GM23338 (cell line): Measurements from ENCODE around the gene SLC16A9. TPM values are rescaled to one million over a fixed set of nuclear protein-coding genes. Genes with fewer than 3 reads are reported as not detected.

Experiments used
- ATAC-seq: fragments of 200-7000 bp; cut with Tn5 transposase; 3 replicates; pipeline ENCODE4 v1.9.1; 2020
- DNase-seq: peaks from one replicate; pipeline ENCODE4 v3.0.0-alpha.2; 2015; ENCODE audit warnings: low spot score
- H2AFZ ChIP-seq: fragments of 200-600 bp; sonication (generic); 2 replicates; pipeline ENCODE4 v1.8.0; 2016; ENCODE audit warnings: antibody characterized with exemption, mild to moderate bottlenecking, moderate library complexity
- H3F3A ChIP-seq: fragments of 200-600 bp; sonication (generic); replicated peaks from 2 replicates; pipeline ENCODE4 v1.8.0; 2017; ENCODE audit warnings: antibody characterized with exemption, mixed run types, low read depth
- H3K27ac ChIP-seq: fragments of 200-600 bp; sonication (generic); 2 replicates; pipeline ENCODE4 v1.6.1; 2016; ENCODE audit warnings: low read depth
- H3K27me3 ChIP-seq: fragments of 200-600 bp; sonication (generic); 2 replicates; pipeline ENCODE4 v1.8.0; 2016; ENCODE audit warnings: mild to moderate bottlenecking, mixed run types, moderate library complexity; ENCODE audit not compliant: insufficient read depth
- H3K36me3 ChIP-seq: fragments of 200-600 bp; sonication (generic); 2 replicates; pipeline ENCODE4 v1.8.0; 2016; ENCODE audit warnings: mild to moderate bottlenecking; ENCODE audit not compliant: insufficient read depth
- H3K4me1 ChIP-seq: fragments of 200-600 bp; sonication (generic); 2 replicates; pipeline ENCODE4 v1.8.0; 2016; ENCODE audit warnings: mild to moderate bottlenecking, moderate library complexity; ENCODE audit not compliant: insufficient read depth
- H3K4me2 ChIP-seq: fragments of 200-600 bp; sonication (generic); 2 replicates; pipeline ENCODE4 v1.7.1; 2017; ENCODE audit warnings: mixed run types
- H3K4me3 ChIP-seq: fragments of 200-600 bp; sonication (generic); 2 replicates; pipeline ENCODE4 v1.6.1; 2016; ENCODE audit warnings: mixed run types
- H3K79me2 ChIP-seq: fragments of 200-600 bp; sonication (generic); replicated peaks from 2 replicates; pipeline ENCODE4 v1.8.0; 2017; ENCODE audit warnings: mild to moderate bottlenecking; ENCODE audit not compliant: insufficient read depth
- H3K9me2 ChIP-seq: fragments of 200-600 bp; sonication (generic); 2 replicates; pipeline ENCODE4 v1.8.0; 2017; ENCODE audit not compliant: insufficient read depth
- H4K20me1 ChIP-seq: fragments of 200-600 bp; sonication (generic); replicated peaks from 2 replicates; pipeline ENCODE4 v1.8.0; 2017; ENCODE audit warnings: mild to moderate bottlenecking; ENCODE audit not compliant: insufficient read depth
- H3K27ac Mint-ChIP-seq: 2 replicates; pipeline ENCODE4 v1.8.0; 2020; ENCODE audit warnings: inconsistent platforms, mild to moderate bottlenecking, moderate library complexity, mixed read lengths
- H3K27me3 Mint-ChIP-seq: 3 replicates; pipeline ENCODE4 v1.8.0; 2022; ENCODE audit warnings: low read depth, mild to moderate bottlenecking, moderate library complexity, mixed read lengths, inconsistent platforms; ENCODE audit not compliant: insufficient read depth, poor library complexity
- H3K36me3 Mint-ChIP-seq: 3 replicates; pipeline ENCODE4 v1.8.0; 2021; ENCODE audit warnings: low read depth, mild to moderate bottlenecking, inconsistent platforms, moderate library complexity, mixed read lengths
- H3K4me1 Mint-ChIP-seq: 3 replicates; pipeline ENCODE4 v1.8.0; 2020; ENCODE audit warnings: mild to moderate bottlenecking, inconsistent platforms, mixed read lengths
- H3K4me3 Mint-ChIP-seq: 3 replicates; pipeline ENCODE4 v1.8.0; 2021; ENCODE audit warnings: moderate library complexity, mild to moderate bottlenecking, inconsistent platforms, mixed read lengths
- H3K9me3 Mint-ChIP-seq: 3 replicates; pipeline ENCODE4 v1.8.0; 2020; ENCODE audit warnings: moderate library complexity, mild to moderate bottlenecking, inconsistent platforms, mixed read lengths
- CREB1 ChIP-seq: fragments of 250-450 bp; sonication (Bioruptor Pico); IDR thresholded peaks from 2 replicates; pipeline ENCODE4 v1.5.0; 2020; ENCODE audit warnings: low read depth, mild to moderate bottlenecking, moderate library complexity
- CTCF ChIP-seq, 2 experiments: fragments of 200-600 bp in 1 of 2; sonication (generic) in 1 of 2; conservative IDR thresholded peaks; 2 replicates each; pipeline versions ENCODE4 v1.5.1 to v1.6.1; 2016 to 2017; ENCODE audit warnings: antibody characterized with exemption in 2 of 2, low read depth in 2 of 2, mild to moderate bottlenecking in 2 of 2, moderate library complexity in 1 of 2
- EZH2 ChIP-seq: fragments of 200-600 bp; sonication (generic); IDR thresholded peaks from one replicate; pipeline ENCODE4 v1.8.0; 2017; ENCODE audit warnings: antibody characterized with exemption, mild to moderate bottlenecking, low read depth; ENCODE audit not compliant: unreplicated experiment
- JUNB ChIP-seq: IDR thresholded peaks from one replicate; pipeline ENCODE4 v1.6.1; 2016; ENCODE audit warnings: antibody characterized with exemption; ENCODE audit not compliant: unreplicated experiment
- NANOG ChIP-seq: IDR thresholded peaks from 2 replicates; pipeline ENCODE4 v1.6.1; 2016; ENCODE audit warnings: antibody characterized with exemption, borderline replicate concordance
- POLR2AphosphoS5 ChIP-seq: IDR thresholded peaks from 2 replicates; pipeline ENCODE4 v1.6.1; 2016; ENCODE audit warnings: antibody characterized with exemption, low read depth
- STAT1 ChIP-seq: IDR thresholded peaks from one replicate; pipeline ENCODE4 v1.6.1; 2016; ENCODE audit warnings: antibody characterized with exemption; ENCODE audit not compliant: unreplicated experiment
- ZNF114 ChIP-seq: fragments of 250-450 bp; sonication (Bioruptor Pico); IDR thresholded peaks from 2 replicates; pipeline ENCODE4 v1.5.0; 2020; ENCODE audit warnings: mild to moderate bottlenecking, moderate library complexity
- polyA plus RNA-seq: library from polyadenylated mRNA; unstranded; fragments of >200 nt; fragmentation: Nextera tagmentation; extraction: Ambion mirVana; gene quantifications from 2 replicates; pipeline ENCODE4 v1.2.1, GENCODE V29; 2016
- total RNA-seq: library from RNA; depleted of rRNA; stranded (reverse); fragments of >200 nt; shearing (Covaris generic); gene quantifications from 2 replicates; pipeline ENCODE4 v1.2.3, GENCODE V29; 2014
- TF ChIP-seq, protein P1 (sequence below): IDR thresholded peaks from one replicate; pipeline ENCODE4 v1.6.1; 2018; ENCODE audit warnings: antibody characterized with exemption; ENCODE audit not compliant: unreplicated experiment
- TF ChIP-seq, protein P2 (sequence below): IDR thresholded peaks from 2 replicates; pipeline ENCODE4 v1.6.1; 2016; ENCODE audit warnings: antibody characterized with exemption
- TF ChIP-seq, protein P3 (sequence below): fragments of 250-450 bp; sonication (Bioruptor Pico); IDR thresholded peaks from 2 replicates; pipeline ENCODE4 v1.5.0; 2020; ENCODE audit warnings: mild to moderate bottlenecking, moderate library complexity

The SLC16A9 gene
- total and polyA plus RNA-seq, 2 experiments from 2014 or later, result 6.5 to 11.4 TPM

DNA sequence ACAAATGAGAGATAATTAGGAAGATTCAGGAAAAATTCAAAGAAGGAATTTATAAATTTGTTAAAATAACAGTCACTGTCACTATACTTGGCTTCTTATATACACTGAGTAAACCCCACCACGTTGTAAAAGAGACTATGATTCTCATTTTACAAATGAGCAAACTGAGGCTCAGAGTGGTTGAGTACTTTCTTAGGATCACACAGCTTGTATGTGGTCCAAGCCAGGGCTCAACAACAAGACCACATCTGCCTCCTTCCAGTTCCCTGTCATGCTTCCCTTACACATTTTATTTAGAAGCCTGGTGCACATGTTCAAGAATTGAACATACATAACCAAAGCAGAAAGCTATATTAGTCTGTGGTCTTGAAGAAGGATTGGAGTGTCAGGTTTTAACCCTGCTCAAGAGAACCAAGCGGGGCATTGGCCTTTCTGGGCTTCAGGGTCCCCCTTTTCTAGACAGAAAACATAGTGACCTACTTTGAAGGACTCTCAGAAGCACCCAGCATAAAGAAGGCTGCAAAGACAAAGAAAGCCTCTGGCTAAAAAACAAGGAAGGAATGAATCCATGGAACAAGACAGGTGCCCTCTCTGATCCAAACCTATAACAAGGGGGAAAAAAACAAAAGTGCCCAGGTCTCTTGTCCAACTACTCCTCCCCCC is 42.8 kb upstream of the SLC16A9 start (continued):
- TF ChIP-seq CTCF (conservative IDR thresholded peaks at IDR 0.05; ENCODE audit: low read depth in 2 of 2) (no peak), JUNB (no peak), POLR2AphosphoS5 (no peak), STAT1 (no peak), NANOG (no peak), CREB1 (CRISPR knock-in tag) (no peak), ZNF114 (CRISPR knock-in tag) (no peak)
- TF ChIP-seq, protein P1, sequence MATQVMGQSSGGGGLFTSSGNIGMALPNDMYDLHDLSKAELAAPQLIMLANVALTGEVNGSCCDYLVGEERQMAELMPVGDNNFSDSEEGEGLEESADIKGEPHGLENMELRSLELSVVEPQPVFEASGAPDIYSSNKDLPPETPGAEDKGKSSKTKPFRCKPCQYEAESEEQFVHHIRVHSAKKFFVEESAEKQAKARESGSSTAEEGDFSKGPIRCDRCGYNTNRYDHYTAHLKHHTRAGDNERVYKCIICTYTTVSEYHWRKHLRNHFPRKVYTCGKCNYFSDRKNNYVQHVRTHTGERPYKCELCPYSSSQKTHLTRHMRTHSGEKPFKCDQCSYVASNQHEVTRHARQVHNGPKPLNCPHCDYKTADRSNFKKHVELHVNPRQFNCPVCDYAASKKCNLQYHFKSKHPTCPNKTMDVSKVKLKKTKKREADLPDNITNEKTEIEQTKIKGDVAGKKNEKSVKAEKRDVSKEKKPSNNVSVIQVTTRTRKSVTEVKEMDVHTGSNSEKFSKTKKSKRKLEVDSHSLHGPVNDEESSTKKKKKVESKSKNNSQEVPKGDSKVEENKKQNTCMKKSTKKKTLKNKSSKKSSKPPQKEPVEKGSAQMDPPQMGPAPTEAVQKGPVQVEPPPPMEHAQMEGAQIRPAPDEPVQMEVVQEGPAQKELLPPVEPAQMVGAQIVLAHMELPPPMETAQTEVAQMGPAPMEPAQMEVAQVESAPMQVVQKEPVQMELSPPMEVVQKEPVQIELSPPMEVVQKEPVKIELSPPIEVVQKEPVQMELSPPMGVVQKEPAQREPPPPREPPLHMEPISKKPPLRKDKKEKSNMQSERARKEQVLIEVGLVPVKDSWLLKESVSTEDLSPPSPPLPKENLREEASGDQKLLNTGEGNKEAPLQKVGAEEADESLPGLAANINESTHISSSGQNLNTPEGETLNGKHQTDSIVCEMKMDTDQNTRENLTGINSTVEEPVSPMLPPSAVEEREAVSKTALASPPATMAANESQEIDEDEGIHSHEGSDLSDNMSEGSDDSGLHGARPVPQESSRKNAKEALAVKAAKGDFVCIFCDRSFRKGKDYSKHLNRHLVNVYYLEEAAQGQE, result no peak
- TF ChIP-seq, protein P2, sequence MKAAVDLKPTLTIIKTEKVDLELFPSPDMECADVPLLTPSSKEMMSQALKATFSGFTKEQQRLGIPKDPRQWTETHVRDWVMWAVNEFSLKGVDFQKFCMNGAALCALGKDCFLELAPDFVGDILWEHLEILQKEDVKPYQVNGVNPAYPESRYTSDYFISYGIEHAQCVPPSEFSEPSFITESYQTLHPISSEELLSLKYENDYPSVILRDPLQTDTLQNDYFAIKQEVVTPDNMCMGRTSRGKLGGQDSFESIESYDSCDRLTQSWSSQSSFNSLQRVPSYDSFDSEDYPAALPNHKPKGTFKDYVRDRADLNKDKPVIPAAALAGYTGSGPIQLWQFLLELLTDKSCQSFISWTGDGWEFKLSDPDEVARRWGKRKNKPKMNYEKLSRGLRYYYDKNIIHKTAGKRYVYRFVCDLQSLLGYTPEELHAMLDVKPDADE, result no peak

DNA sequence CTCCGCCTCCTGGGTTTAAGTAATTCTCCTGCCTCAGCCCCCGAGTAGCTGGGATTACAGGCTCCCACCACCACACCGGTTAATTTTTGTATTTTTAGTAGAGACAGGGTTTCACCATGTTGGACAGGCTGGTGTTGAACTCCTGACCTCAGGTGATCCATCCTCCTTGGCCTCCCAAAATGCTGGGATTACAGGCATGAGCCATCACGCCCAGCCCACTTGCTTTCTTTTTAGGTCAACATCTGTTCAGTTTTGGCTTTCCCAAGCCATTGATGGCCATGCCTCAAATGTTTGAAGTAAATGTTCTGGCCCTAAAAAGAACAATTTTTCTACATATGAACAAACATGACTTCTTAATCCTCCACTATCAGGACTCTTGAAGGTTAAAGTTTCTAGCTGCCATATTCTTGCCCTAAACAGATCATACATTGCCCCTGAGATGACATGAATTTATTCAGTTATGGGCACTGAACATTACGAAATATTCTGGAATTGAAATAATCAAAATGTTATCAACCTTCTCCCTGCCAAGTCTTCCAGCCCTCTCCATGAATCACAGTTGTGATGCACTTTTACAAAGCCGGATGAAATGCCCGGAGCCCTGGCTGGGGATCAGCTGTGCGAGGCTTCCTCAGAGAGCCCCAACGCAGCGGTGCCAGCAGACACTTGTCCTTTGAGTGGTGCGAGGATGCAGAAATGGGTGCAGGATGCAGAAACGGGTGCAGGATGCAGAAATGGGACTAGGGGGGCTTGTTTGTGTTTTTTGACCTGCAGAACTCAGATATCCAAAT is 40.7 kb upstream of the SLC16A9 start:
- Mint-ChIP-seq H3K9me3 (peaks cover 4% of the 10 kb centered on the region; the same call in 1 of the 3 replicates), H3K27me3 (peaks cover 7% of the 10 kb centered on the region), H3K27ac (no peak overlapping the region), H3K4me3 (no peak overlapping the region), H3K36me3 (no peaks in the 10 kb centered on the region), H3K4me1 (no peaks in the 10 kb centered on the region)
- no peaks in the 10 kb centered on the region for H3F3A ChIP-seq
- ATAC-seq (no peak), DNase-seq (no peak)
- no peak overlapping the region for H3K4me3 ChIP-seq
- no peaks in the 10 kb centered on the region for H3K79me2 ChIP-seq
- H3K27me3 ChIP-seq, result no peaks in the 10 kb centered on the region
- H4K20me1 ChIP-seq, result no peaks in the 10 kb centered on the region
- H3K9me2 ChIP-seq, result no peaks in the 10 kb centered on the region
- no peaks in the 10 kb centered on the region for H3K36me3 ChIP-seq
- no peak overlapping the region for H3K4me2 ChIP-seq
- H3K4me1 ChIP-seq, result no peaks in the 10 kb centered on the region
- no peak overlapping the region for H2AFZ ChIP-seq
- no peak overlapping the region for H3K27ac ChIP-seq
- no peak for TF ChIP-seq STAT1
- TF ChIP-seq EZH2, result no peak
- TF ChIP-seq, protein P3, sequence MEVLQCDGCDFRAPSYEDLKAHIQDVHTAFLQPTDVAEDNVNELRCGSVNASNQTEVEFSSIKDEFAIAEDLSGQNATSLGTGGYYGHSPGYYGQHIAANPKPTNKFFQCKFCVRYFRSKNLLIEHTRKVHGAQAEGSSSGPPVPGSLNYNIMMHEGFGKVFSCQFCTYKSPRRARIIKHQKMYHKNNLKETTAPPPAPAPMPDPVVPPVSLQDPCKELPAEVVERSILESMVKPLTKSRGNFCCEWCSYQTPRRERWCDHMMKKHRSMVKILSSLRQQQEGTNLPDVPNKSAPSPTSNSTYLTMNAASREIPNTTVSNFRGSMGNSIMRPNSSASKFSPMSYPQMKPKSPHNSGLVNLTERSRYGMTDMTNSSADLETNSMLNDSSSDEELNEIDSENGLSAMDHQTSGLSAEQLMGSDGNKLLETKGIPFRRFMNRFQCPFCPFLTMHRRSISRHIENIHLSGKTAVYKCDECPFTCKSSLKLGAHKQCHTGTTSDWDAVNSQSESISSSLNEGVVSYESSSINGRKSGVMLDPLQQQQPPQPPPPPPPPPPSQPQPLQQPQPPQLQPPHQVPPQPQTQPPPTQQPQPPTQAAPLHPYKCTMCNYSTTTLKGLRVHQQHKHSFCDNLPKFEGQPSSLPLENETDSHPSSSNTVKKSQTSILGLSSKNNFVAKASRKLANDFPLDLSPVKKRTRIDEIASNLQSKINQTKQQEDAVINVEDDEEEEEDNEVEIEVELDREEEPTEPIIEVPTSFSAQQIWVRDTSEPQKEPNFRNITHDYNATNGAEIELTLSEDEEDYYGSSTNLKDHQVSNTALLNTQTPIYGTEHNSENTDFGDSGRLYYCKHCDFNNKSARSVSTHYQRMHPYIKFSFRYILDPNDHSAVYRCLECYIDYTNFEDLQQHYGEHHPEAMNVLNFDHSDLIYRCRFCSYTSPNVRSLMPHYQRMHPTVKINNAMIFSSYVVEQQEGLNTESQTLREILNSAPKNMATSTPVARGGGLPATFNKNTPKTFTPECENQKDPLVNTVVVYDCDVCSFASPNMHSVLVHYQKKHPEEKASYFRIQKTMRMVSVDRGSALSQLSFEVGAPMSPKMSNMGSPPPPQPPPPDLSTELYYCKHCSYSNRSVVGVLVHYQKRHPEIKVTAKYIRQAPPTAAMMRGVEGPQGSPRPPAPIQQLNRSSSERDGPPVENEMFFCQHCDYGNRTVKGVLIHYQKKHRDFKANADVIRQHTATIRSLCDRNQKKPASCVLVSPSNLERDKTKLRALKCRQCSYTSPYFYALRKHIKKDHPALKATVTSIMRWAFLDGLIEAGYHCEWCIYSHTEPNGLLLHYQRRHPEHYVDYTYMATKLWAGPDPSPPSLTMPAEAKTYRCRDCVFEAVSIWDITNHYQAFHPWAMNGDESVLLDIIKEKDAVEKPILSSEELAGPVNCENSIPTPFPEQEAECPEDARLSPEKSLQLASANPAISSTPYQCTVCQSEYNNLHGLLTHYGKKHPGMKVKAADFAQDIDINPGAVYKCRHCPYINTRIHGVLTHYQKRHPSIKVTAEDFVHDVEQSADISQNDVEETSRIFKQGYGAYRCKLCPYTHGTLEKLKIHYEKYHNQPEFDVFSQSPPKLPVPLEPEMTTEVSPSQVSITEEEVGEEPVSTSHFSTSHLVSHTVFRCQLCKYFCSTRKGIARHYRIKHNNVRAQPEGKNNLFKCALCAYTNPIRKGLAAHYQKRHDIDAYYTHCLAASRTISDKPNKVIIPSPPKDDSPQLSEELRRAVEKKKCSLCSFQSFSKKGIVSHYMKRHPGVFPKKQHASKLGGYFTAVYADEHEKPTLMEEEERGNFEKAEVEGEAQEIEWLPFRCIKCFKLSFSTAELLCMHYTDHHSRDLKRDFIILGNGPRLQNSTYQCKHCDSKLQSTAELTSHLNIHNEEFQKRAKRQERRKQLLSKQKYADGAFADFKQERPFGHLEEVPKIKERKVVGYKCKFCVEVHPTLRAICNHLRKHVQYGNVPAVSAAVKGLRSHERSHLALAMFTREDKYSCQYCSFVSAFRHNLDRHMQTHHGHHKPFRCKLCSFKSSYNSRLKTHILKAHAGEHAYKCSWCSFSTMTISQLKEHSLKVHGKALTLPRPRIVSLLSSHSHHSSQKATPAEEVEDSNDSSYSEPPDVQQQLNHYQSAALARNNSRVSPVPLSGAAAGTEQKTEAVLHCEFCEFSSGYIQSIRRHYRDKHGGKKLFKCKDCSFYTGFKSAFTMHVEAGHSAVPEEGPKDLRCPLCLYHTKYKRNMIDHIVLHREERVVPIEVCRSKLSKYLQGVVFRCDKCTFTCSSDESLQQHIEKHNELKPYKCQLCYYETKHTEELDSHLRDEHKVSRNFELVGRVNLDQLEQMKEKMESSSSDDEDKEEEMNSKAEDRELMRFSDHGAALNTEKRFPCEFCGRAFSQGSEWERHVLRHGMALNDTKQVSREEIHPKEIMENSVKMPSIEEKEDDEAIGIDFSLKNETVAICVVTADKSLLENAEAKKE (CRISPR knock-in tag), result no peak
